Mesendoderm (in vitro differentiated cells): Measurements from ENCODE around the gene NMB. TPM values are rescaled to one million over a fixed set of nuclear protein-coding genes. Genes with fewer than 3 reads are reported as not detected.

Source experiments
- DNase-seq: peaks from one replicate; pipeline ENCODE4 v3.0.0; 2013
- H2AK5ac ChIP-seq: 2 replicates; pipeline ENCODE4 v1.6.1; 2013; ENCODE audit warnings: low read length, inconsistent platforms
- H2BK120ac ChIP-seq: 2 replicates; pipeline ENCODE4 v1.6.1; 2013; ENCODE audit warnings: low read depth, mild to moderate bottlenecking, low read length, moderate library complexity, mixed read lengths
- H2BK15ac ChIP-seq: replicated peaks from 2 replicates; pipeline ENCODE4 v1.6.1; 2013; ENCODE audit warnings: low read depth, mild to moderate bottlenecking, moderate library complexity
- H2BK5ac ChIP-seq: 2 replicates; pipeline ENCODE4 v1.6.1; 2013; ENCODE audit warnings: low read length, inconsistent platforms
- H3K18ac ChIP-seq: 2 replicates; pipeline ENCODE4 v1.6.1; 2013; ENCODE audit warnings: mild to moderate bottlenecking, low read length, mixed read lengths
- H3K23ac ChIP-seq: one replicate; pipeline ENCODE4 v1.6.1; 2013; ENCODE audit warnings: low read length
- H3K27ac ChIP-seq: 2 replicates; pipeline ENCODE4 v1.5.1; 2013; ENCODE audit warnings: low read depth, mild to moderate bottlenecking, inconsistent platforms, low read length, moderate library complexity
- H3K27me3 ChIP-seq: 2 replicates; pipeline ENCODE4 v1.6.1; 2013; ENCODE audit warnings: low read length, control low read depth, mild to moderate bottlenecking, inconsistent platforms; ENCODE audit not compliant: insufficient read depth, poor library complexity
- H3K36me3 ChIP-seq: 2 replicates; pipeline ENCODE4 v1.6.1; 2013; ENCODE audit warnings: low read length, inconsistent platforms; ENCODE audit not compliant: control insufficient read depth, insufficient read depth
- H3K4ac ChIP-seq: one replicate; pipeline ENCODE4 v1.6.1; 2013; ENCODE audit warnings: low read depth, mild to moderate bottlenecking, low read length, moderate library complexity
- H3K4me1 ChIP-seq: 2 replicates; pipeline ENCODE4 v1.6.1; 2013; ENCODE audit warnings: low read depth, low read length, inconsistent platforms; ENCODE audit not compliant: control insufficient read depth
- H3K4me2 ChIP-seq: 2 replicates; pipeline ENCODE4 v1.6.1; 2013; ENCODE audit warnings: low read length
- H3K4me3 ChIP-seq: 2 replicates; pipeline ENCODE4 v1.5.1; 2013; ENCODE audit warnings: mild to moderate bottlenecking, low read length
- H3K56ac ChIP-seq: one replicate; pipeline ENCODE4 v1.6.1; 2013; ENCODE audit warnings: low read length
- H3K79me1 ChIP-seq: 2 replicates; pipeline ENCODE4 v1.6.1; 2013; ENCODE audit warnings: low read length, inconsistent platforms
- H3K79me2 ChIP-seq: 2 replicates; pipeline ENCODE4 v1.6.1; 2013; ENCODE audit warnings: mild to moderate bottlenecking, low read length; ENCODE audit not compliant: control insufficient read depth, insufficient read depth
- H3K9ac ChIP-seq: 2 replicates; pipeline ENCODE4 v1.6.1; 2013; ENCODE audit warnings: low read length, inconsistent platforms
- H4K5ac ChIP-seq: one replicate; pipeline ENCODE4 v1.6.1; 2013; ENCODE audit warnings: low read length
- H4K8ac ChIP-seq: one replicate; pipeline ENCODE4 v1.6.1; 2013; ENCODE audit warnings: low read depth, mild to moderate bottlenecking, control low read depth, low read length, moderate library complexity
- WGBS: extraction: QIAGEN DNeasy Blood & Tissue Kit; methylation state at CpG from one replicate; pipeline ENCODE4 v1.1.7; 2013; ENCODE audit warnings: low lambda C conversion rate, missing lambda C conversion rate; ENCODE audit not compliant: insufficient coverage; ENCODE audit errors: extremely low coverage; 5-methylcytosine and 5-hydroxymethylcytosine counted together
- polyA plus RNA-seq, 2 experiments: library from polyadenylated mRNA; stranded (reverse); fragments of 200-250 nt; gene quantifications; one replicate each; pipeline ENCODE4 v1.2.3, GENCODE V29; 2013

Gene NMB
- 7.9 TPM for polyA plus RNA-seq (2013, experiment 1 of 2)
- 8.2 TPM for polyA plus RNA-seq (2013, experiment 2 of 2)

GRCh38 chr15:84658080-84658787 lies at the start of gene NMB:
Gene NMB, minus strand, starts transcription at chr15:84658199. Its CDS starts 47 bp downstream, at chr15:84658152.
- H4K8ac ChIP-seq, result peak within 1 kb of the TSS; percentile 16
- H2BK120ac ChIP-seq, result no peak within 1 kb of the TSS
- peak within 1 kb of the TSS; percentile 36 for H3K4me3 ChIP-seq
- H2BK5ac ChIP-seq, result no peak within 1 kb of the TSS
- peak within 1 kb of the TSS; percentile 49 for H3K4ac ChIP-seq
- peaks cover 10% of the 10 kb centered on the region for H3K4me1 ChIP-seq
- no CpG with 5 or more reads among the region's 61 CpGs for WGBS
- H3K79me2 ChIP-seq, result peaks cover 6% of the 10 kb centered on the region
- H3K9ac ChIP-seq, result peak within 1 kb of the TSS; percentile 77
- no peaks in the 10 kb centered on the region for H3K27me3 ChIP-seq
- H3K23ac ChIP-seq, result peak within 1 kb of the TSS; percentile 91
- H3K18ac ChIP-seq, result peak within 1 kb of the TSS; percentile 61
- peak within 1 kb of the TSS; percentile 52 for H3K27ac ChIP-seq
- H2BK15ac ChIP-seq, result no peak within 1 kb of the TSS
- peak within 1 kb of the TSS; percentile 71 for H3K4me2 ChIP-seq
- H3K36me3 ChIP-seq, result no peaks in the 10 kb centered on the region
- peak; percentile 94 for DNase-seq
- H2AK5ac ChIP-seq, result no peak within 1 kb of the TSS
- H4K5ac ChIP-seq, result no peak within 1 kb of the TSS
- peaks cover 6% of the 10 kb centered on the region for H3K79me1 ChIP-seq
- H3K56ac ChIP-seq, result peak within 1 kb of the TSS; percentile 87

GRCh38 chr15:84703808-84704207 lies 45.8 kb upstream of the NMB start:
- H3K4ac ChIP-seq, result no peak overlapping the region
- H3K36me3 ChIP-seq, result no peaks in the 10 kb centered on the region
- H2BK15ac ChIP-seq, result no peak overlapping the region
- no peak overlapping the region for H3K4me2 ChIP-seq
- no peak overlapping the region for H3K18ac ChIP-seq
- no peak overlapping the region for H2AK5ac ChIP-seq
- peaks cover 57% of the 10 kb centered on the region for H3K79me2 ChIP-seq
- no peak overlapping the region for H4K8ac ChIP-seq
- H3K27ac ChIP-seq, result no peak overlapping the region
- H3K4me3 ChIP-seq, result no peak overlapping the region
- H3K9ac ChIP-seq, result no peak overlapping the region
- H4K5ac ChIP-seq, result no peak overlapping the region
- H3K27me3 ChIP-seq, result no peaks in the 10 kb centered on the region
- no peak overlapping the region for H3K23ac ChIP-seq
- H2BK5ac ChIP-seq, result no peak overlapping the region
- H3K56ac ChIP-seq, result no peak overlapping the region
- no peaks in the 10 kb centered on the region for H3K4me1 ChIP-seq
- H2BK120ac ChIP-seq, result no peak overlapping the region
- WGBS, result no CpG with 5 or more reads among the region's 5 CpGs
- peaks cover 19% of the 10 kb centered on the region for H3K79me1 ChIP-seq
- DNase-seq, result no peak

- H3K4me1 ChIP-seq, result no peaks in the 10 kb centered on the region
- H2BK15ac ChIP-seq, result no peak overlapping the region
- no peaks in the 10 kb centered on the region for H3K36me3 ChIP-seq
- DNase-seq, result no peak
- no peak overlapping the region for H2BK120ac ChIP-seq
- no peak overlapping the region for H4K8ac ChIP-seq
- no peak overlapping the region for H4K5ac ChIP-seq
- WGBS, result no CpG with 5 or more reads among the region's 4 CpGs
- H2AK5ac ChIP-seq, result no peak overlapping the region
- H3K18ac ChIP-seq, result no peak overlapping the region
- H3K23ac ChIP-seq, result no peak overlapping the region
- H3K56ac ChIP-seq, result no peak overlapping the region
- no peak overlapping the region for H3K27ac ChIP-seq
- no peak overlapping the region for H3K9ac ChIP-seq
- peaks cover 19% of the 10 kb centered on the region for H3K79me1 ChIP-seq
- H3K4me3 ChIP-seq, result no peak overlapping the region
- no peak overlapping the region for H3K4me2 ChIP-seq
- H3K4ac ChIP-seq, result no peak overlapping the region
- H2BK5ac ChIP-seq, result no peak overlapping the region
- H3K79me2 ChIP-seq, result peaks cover 59% of the 10 kb centered on the region
- no peaks in the 10 kb centered on the region for H3K27me3 ChIP-seq
Measured at GRCh38 chr15:84702961-84703482, 45.0 kb upstream of the NMB start.

- no peak for DNase-seq
- Histone ChIP-seq H3K27ac (no peak overlapping the region), H3K79me1 (peaks cover 18% of the 10 kb centered on the region), H3K36me3 (no peaks in the 10 kb centered on the region), H4K8ac (no peak overlapping the region), H3K4me2 (no peak overlapping the region), H3K23ac (no peak overlapping the region), H2BK15ac (no peak overlapping the region), H3K4me1 (no peaks in the 10 kb centered on the region), H3K9ac (no peak overlapping the region), H3K4me3 (no peak overlapping the region), H3K56ac (no peak overlapping the region), H3K18ac (no peak overlapping the region), H3K79me2 (peaks cover 53% of the 10 kb centered on the region), H2AK5ac (no peak overlapping the region), H3K4ac (no peak overlapping the region), H4K5ac (no peak overlapping the region), H2BK120ac (no peak overlapping the region), H3K27me3 (no peaks in the 10 kb centered on the region), H2BK5ac (no peak overlapping the region)
- WGBS, result no CpG with 5 or more reads among the region's 8 CpGs
Measured at GRCh38 chr15:84699538-84700191, 41.7 kb upstream of the NMB start.

GRCh38 chr15:84697236-84697990 lies 39.4 kb upstream of the NMB start:
- no CpG with 5 or more reads among the region's 1 CpG for WGBS

More at GRCh38 chr15:84697236-84697990, 39.4 kb upstream of the NMB start:
- Histone ChIP-seq H3K36me3 (no peaks in the 10 kb centered on the region), H2AK5ac (no peak overlapping the region), H3K79me2 (peaks cover 41% of the 10 kb centered on the region), H3K56ac (no peak overlapping the region), H3K9ac (no peak overlapping the region), H3K27ac (no peak overlapping the region), H3K18ac (no peak overlapping the region), H3K23ac (no peak overlapping the region), H4K8ac (no peak overlapping the region), H2BK15ac (no peak overlapping the region), H2BK5ac (no peak overlapping the region), H3K79me1 (peaks cover 6% of the 10 kb centered on the region), H4K5ac (no peak overlapping the region), H3K4me3 (no peak overlapping the region), H2BK120ac (no peak overlapping the region), H3K4me1 (no peaks in the 10 kb centered on the region), H3K4ac (no peak overlapping the region), H3K27me3 (no peaks in the 10 kb centered on the region), H3K4me2 (no peak overlapping the region)
- DNase-seq, result no peak
